Coronary artery (tissue), 2 donors: ENCODE measurements around the gene SLF1.
"Not testable (repeated sequence)": the region's sequence is repeated elsewhere in the genome, so short reads cannot be mapped to it uniquely, and the experiment has no call there.

Experiments
- DNase-seq: peaks from one replicate; pipeline ENCODE4 v3.0.0-alpha.2; 2017; ENCODE audit warnings: low spot score
- H3K27ac ChIP-seq, 2 donors: fragments of 200-600 bp; sonication (generic); one replicate each; pipeline ENCODE4 v1.5.1; 2016 to 2019
- H3K4me3 ChIP-seq: fragments of 200-600 bp; sonication (generic); 2 replicates; pipeline ENCODE4 v1.5.1; 2016; ENCODE audit warnings: mild to moderate bottlenecking, moderate library complexity
- TF ChIP-seq, protein P1 (sequence below): fragments of 200-600 bp; sonication (generic); IDR thresholded peaks from one replicate; pipeline ENCODE4 v1.5.1; 2019; ENCODE audit warnings: antibody characterized with exemption

Gene SLF1

DNA sequence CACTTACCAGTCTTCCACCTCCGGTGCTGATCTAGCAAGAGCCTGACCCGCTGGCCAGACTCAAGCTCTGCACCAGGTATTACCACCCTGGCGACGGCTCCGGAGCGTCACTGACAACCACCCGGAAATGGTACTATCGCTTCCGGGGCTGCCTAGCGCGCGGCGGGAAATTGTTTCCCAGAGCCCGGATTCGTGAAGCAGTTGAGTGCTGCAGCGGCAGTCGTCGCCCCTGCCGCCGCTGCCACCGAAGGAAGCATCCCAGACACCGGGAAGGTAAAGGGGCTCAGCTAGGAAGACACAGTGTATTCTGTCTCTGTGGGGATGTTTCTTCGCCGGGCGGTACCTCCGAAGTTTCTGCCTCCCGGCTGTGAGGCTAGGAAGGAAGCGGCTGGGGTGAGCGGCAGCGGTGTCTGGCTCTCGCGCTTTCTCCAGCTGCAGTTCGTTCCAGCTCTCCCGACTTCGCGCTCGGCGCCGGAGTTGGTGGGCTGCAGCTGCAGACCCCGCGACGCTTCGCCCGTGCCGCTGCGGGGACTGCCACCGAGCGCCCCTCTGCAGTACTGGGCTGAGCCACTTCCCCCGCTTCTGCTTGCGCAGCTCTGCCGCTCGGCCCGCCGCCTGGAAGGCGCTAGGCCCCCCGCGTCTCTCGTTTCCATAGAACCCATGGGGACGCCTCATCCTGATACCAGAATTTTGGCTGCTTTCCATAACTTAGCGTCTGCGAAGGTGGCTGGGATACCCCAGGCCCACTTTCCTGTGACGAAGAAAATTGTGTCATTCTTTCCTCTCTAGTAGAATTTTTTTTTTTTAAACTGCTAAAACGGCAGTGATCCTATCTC is at the start of gene SLF1, which contains the start of gene KIAA0825:
TSS of gene SLF1 (plus strand) at position 177 of the 836 bp plus-strand sequence. CDS start 10,142 bp downstream, outside the sequence.
TSS of gene KIAA0825 (minus strand) at position 112 of the 836 bp plus-strand sequence. CDS start 81,478 bp downstream, outside the sequence.
- TF ChIP-seq, protein P1, sequence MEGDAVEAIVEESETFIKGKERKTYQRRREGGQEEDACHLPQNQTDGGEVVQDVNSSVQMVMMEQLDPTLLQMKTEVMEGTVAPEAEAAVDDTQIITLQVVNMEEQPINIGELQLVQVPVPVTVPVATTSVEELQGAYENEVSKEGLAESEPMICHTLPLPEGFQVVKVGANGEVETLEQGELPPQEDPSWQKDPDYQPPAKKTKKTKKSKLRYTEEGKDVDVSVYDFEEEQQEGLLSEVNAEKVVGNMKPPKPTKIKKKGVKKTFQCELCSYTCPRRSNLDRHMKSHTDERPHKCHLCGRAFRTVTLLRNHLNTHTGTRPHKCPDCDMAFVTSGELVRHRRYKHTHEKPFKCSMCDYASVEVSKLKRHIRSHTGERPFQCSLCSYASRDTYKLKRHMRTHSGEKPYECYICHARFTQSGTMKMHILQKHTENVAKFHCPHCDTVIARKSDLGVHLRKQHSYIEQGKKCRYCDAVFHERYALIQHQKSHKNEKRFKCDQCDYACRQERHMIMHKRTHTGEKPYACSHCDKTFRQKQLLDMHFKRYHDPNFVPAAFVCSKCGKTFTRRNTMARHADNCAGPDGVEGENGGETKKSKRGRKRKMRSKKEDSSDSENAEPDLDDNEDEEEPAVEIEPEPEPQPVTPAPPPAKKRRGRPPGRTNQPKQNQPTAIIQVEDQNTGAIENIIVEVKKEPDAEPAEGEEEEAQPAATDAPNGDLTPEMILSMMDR, result no peak
- peak within 1 kb of the TSS; percentile 4 to 85 for H3K27ac ChIP-seq
- peak; percentile 88 for DNase-seq
- peak within 1 kb of the TSS; percentile 88 for H3K4me3 ChIP-seq

DNA sequence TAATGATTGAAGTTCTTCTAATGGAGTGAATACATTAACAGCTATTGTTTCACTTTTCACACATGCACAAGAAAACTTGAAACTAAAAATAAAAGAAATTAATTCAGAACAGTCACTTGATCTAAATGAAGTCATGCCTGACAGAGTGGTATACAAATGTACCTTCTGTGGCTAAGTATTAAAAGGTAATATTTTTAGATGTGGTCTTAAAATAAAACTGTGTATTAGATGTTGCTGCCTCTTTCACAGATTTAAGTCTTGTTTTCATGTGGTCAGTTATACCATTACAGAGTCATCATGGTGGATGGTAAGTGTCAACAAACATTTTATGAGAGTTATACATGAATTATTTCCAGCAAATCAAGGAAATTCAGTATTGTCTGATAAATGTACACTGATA is 47.1 kb upstream of the SLF1 start:
- H3K4me3 ChIP-seq, result no peak overlapping the region
- TF ChIP-seq, protein P1, result no peak
- H3K27ac ChIP-seq, result no peak overlapping the region
- no peak for DNase-seq

DNA sequence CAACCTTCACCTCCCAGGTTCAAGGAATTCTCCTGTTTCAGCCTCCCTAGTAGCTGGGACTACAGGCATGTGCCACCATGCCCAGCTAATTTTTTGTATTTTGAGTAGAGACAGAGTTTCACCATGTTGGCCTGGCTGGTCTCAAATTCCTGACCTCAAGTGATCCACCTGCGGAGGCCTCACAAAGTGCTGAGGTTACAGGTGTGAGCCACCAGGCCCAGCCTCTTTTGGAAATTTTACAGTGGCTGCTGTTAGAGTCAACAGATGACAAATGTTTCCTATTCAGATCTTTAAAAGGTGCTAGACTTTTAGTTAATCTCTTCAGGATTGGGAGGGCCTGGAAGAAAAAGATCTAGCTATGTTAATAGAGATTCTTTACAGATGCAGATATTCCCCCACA is 45.1 kb upstream of the SLF1 start:
- not testable (repeated sequence) for H3K4me3 ChIP-seq, DNase-seq, H3K27ac ChIP-seq

DNA sequence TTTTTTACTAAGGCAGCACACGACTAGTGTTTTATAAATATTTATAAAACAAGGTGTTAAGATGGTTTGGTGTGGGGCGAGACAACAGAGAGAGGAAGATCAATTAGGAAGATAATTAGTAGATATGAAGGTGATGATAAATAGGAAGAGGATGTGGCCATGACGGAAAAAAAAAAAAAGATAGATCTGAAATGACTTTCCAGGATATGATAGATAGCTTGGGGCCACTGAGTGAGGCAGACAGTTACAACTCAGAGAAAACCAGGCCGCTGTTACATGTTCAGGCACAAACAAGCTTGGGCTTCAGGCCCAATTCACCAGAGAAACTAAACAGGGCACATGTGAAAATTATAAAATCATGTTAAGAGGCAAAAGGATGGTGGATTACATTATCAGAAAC is 43.3 kb upstream of the SLF1 start:
- TF ChIP-seq, protein P1, result no peak
- Histone ChIP-seq H3K4me3 (no peak overlapping the region), H3K27ac (no peak overlapping the region)
- DNase-seq, result no peak

- Histone ChIP-seq H3K27ac (no peak overlapping the region), H3K4me3 (no peak overlapping the region)
- DNase-seq, result no peak
- TF ChIP-seq, protein P1, result no peak
These were observed 40.8 kb upstream of the SLF1 start for GRCh38 chr5:94577466-94578245.

DNA sequence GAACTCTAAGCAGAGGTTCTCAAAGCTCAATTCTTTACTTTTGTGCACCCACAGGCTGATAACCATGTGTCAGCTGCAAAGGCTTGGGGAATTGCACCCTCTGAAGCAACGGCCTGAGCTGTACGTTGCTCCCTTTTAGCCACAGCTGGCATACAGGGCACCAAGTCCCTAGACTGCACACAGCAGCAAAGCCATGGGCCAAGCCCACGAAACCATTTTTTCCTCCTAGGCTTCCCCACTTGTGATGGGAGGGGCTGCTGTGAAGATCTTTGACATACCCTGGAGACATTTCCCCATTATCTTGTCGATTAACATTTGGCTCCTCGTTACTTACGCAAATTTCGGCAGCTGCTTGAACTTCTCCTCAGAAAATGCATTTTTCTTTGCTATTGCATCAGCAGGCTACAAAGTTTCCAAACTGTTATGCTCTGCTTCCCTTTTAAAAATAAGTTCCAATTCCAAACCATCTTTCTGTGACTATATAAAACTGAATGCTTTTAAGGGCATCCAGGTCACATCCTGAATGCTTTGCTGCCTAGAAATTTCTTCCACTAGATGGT is 23.1 kb upstream of the SLF1 start:
- TF ChIP-seq, protein P1, result no peak
- DNase-seq, result no peak
- H3K27ac ChIP-seq, result no peak overlapping the region
- H3K4me3 ChIP-seq, result no peak overlapping the region

GRCh38 chr5:94613583-94613982 is 4.9 kb upstream of the SLF1 start:
- Histone ChIP-seq H3K4me3 (no peak overlapping the region), H3K27ac (no peak overlapping the region)
- DNase-seq, result no peak
- TF ChIP-seq, protein P1, result no peak
